Adrenal gland (tissue), 12 donors: ENCODE measurements around the gene KDM7A. TPM values are rescaled to one million over a fixed set of nuclear protein-coding genes. Genes with fewer than 3 reads are reported as not detected.
"Not testable (repeated sequence)": the region's sequence is repeated elsewhere in the genome, so short reads cannot be mapped to it uniquely, and the experiment has no call there.

Experiments used
- DNase-seq, 7 donors: peaks; one replicate each; pipeline ENCODE4 v3.0.0-alpha.2; 2019 to 2020
- H3K27ac ChIP-seq, 5 donors: fragments of 200-600 bp; sonication (generic) in 4 of 5; 1 replicate in 3 of 5; 2 replicates in 2 of 5; pipeline versions ENCODE4 v1.5.1 to v1.8.0; 2016 to 2020; ENCODE audit warnings: mild to moderate bottlenecking in 1 of 5
- H3K27me3 ChIP-seq: fragments of 200-600 bp; 2 replicates; pipeline ENCODE4 v1.8.0; 2021
- H3K36me3 ChIP-seq, 2 donors: fragments of 200-600 bp; replicated peaks in 1 of 2; 1 replicate in 1 of 2; 2 replicates in 1 of 2; pipeline versions ENCODE4 v1.5.1 to v1.8.0; 2018 to 2022
- H3K4me1 ChIP-seq, 2 donors: fragments of 200-600 bp; replicated peaks in 1 of 2; 1 replicate in 1 of 2; 2 replicates in 1 of 2; pipeline versions ENCODE4 v1.5.1 to v1.8.0; 2018 to 2021
- H3K4me3 ChIP-seq, 4 donors: fragments of 200-600 bp; sonication (generic) in 3 of 4; one replicate each; pipeline ENCODE4 v1.5.1; 2016 to 2018
- H3K9me3 ChIP-seq, 3 donors: fragments of 200-600 bp; sonication (generic) in 1 of 3; replicated peaks in 1 of 3; 1 replicate in 2 of 3; 2 replicates in 1 of 3; pipeline versions ENCODE4 v1.5.1 to v1.8.0; 2016 to 2021
- POLR2A ChIP-seq, 2 donors: fragments of 450-650 bp; IDR thresholded peaks; one replicate each; pipeline ENCODE4 v1.6.1; 2017; ENCODE audit warnings: antibody characterized with exemption in 2 of 2, mild to moderate bottlenecking in 2 of 2, moderate library complexity in 1 of 2
- WGBS, 4 donors: extraction: QIAGEN DNeasy Blood & Tissue Kit in 2 of 4; methylation state at CpG; one replicate each; pipeline versions ENCODE4 v1.1.5 to v1.1.7; 2013 to 2017; 5-methylcytosine and 5-hydroxymethylcytosine counted together
- intact Hi-C, 2 donors: fragments of 100-400 bp; cut with DNase I; formaldehyde crosslinking; loops; one replicate each; pipeline versions ENCODE4 v1.14.1 to v1.15.0; 2022 to 2023
- polyA plus RNA-seq, 3 donors: library from polyadenylated mRNA; stranded (reverse); fragments of 200-250 nt in 2 of 3; fragments of 350-450 nt in 1 of 3; fragmentation: Illumina TruSeq in 1 of 3; extraction: RNeasy Lipid Tissue Mini Kit (QIAGEN cat#74804) in 1 of 3; gene quantifications; one replicate each; pipeline ENCODE4 v1.2.3, GENCODE V29; 2013 to 2014
- total RNA-seq, 9 donors: library from RNA; depleted of rRNA in 4 of 9; stranded (reverse); fragments of >200 nt in 4 of 9; fragments of 120-200 nt in 1 of 9; fragmentation: NEBNext Ultra II Directional in 1 of 9; extraction: Animal tissue kit (Norgen Biotek cat#: 25700) in 1 of 9; gene quantifications; one replicate each; pipeline versions ENCODE4 v1.1.0 to v1.2.4, GENCODE V29; 2013 to 2023
- TF ChIP-seq, protein P1 (sequence below), 6 experiments: fragments of 450-650 bp in 4 of 6; fragments of 200-600 bp in 2 of 6; sonication (generic) in 1 of 6; IDR thresholded peaks; 1 replicate in 5 of 6; 2 replicates in 1 of 6; pipeline versions ENCODE4 v1.5.1 to v1.8.0; 2016 to 2021; ENCODE audit warnings: antibody characterized with exemption in 6 of 6, mild to moderate bottlenecking in 2 of 6, moderate library complexity in 1 of 6
- donor health status: healthy with polysubstance abuse.
- donor health status: Bipolar disorder and iron deficiency.
- donor health status: DM: yes; HTN: yes; CAD: no.
- donor health status: DM: no; HTN: no; CAD: no.
- donor health status: DM: no; HTN: no; CAD: no.
- donor health status: DM: yes; HTN: yes; CAD: no.

KDM7A gene
- total and polyA plus RNA-seq, 12 donors = 1.4 to 10.5 (median 4.7) TPM

GRCh38 chr7:140122965-140123364, 53.8 kb downstream of the KDM7A start:
- DNase-seq = no peak
- Histone ChIP-seq H3K36me3 (no peaks in the 10 kb centered on the region), H3K9me3 (no peaks in the 10 kb centered on the region), H3K27me3 (no peaks in the 10 kb centered on the region), H3K4me3 (no peak overlapping the region), H3K4me1 (no peaks in the 10 kb centered on the region), H3K27ac (no peak overlapping the region)
- 94 to 97% (median 97%) methylated on average over 3 of the region's 3 CpGs for WGBS, 4 donors
- no peak for TF ChIP-seq POLR2A (IDR thresholded peaks at IDR 0.05)
- TF ChIP-seq, protein P1, sequence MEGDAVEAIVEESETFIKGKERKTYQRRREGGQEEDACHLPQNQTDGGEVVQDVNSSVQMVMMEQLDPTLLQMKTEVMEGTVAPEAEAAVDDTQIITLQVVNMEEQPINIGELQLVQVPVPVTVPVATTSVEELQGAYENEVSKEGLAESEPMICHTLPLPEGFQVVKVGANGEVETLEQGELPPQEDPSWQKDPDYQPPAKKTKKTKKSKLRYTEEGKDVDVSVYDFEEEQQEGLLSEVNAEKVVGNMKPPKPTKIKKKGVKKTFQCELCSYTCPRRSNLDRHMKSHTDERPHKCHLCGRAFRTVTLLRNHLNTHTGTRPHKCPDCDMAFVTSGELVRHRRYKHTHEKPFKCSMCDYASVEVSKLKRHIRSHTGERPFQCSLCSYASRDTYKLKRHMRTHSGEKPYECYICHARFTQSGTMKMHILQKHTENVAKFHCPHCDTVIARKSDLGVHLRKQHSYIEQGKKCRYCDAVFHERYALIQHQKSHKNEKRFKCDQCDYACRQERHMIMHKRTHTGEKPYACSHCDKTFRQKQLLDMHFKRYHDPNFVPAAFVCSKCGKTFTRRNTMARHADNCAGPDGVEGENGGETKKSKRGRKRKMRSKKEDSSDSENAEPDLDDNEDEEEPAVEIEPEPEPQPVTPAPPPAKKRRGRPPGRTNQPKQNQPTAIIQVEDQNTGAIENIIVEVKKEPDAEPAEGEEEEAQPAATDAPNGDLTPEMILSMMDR (IDR thresholded peaks at IDR 0.05) = no peak
- intact Hi-C loops = no loop called here

- no peak for TF ChIP-seq POLR2A (IDR thresholded peaks at IDR 0.05)
- TF ChIP-seq, protein P1 (IDR thresholded peaks at IDR 0.05) = no peak
- Histone ChIP-seq H3K36me3 (no peaks in the 10 kb centered on the region), H3K27me3 (no peaks in the 10 kb centered on the region), H3K27ac (no peak overlapping the region), H3K9me3 (no peaks in the 10 kb centered on the region), H3K4me1 (no peaks in the 10 kb centered on the region), H3K4me3 (no peak overlapping the region)
- intact Hi-C loops = no loop called here
- WGBS, 4 donors = 50 to 70% (median 61%) methylated on average over 4 of the region's 4 CpGs
- no peak for DNase-seq
Observed at GRCh38 chr7:140121326-140121725, 55.5 kb downstream of the KDM7A start.

GRCh38 chr7:140114817-140115216, 62.0 kb downstream of the KDM7A start:
- WGBS, 4 donors = 81 to 99% (median 97%) methylated on average over 3 to 31 of the region's 31 CpGs
- intact Hi-C loops, DNase-seq: not testable (repeated sequence)

GRCh38 chr7:140108777-140109176, 68.0 kb downstream of the KDM7A start:
- H3K9me3 ChIP-seq, H3K27me3 ChIP-seq, intact Hi-C loops, H3K27ac ChIP-seq, DNase-seq, H3K4me1 ChIP-seq, H3K4me3 ChIP-seq, H3K36me3 ChIP-seq: not testable (repeated sequence)
- WGBS, 4 donors = 88 to 95% (median 92%) methylated on average over 7 to 8 of the region's 8 CpGs

More at GRCh38 chr7:140114817-140115216, 62.0 kb downstream of the KDM7A start:
- H3K4me1 ChIP-seq, H3K4me3 ChIP-seq, H3K36me3 ChIP-seq, H3K27ac ChIP-seq, H3K9me3 ChIP-seq, H3K27me3 ChIP-seq: not testable (repeated sequence)

DNA sequence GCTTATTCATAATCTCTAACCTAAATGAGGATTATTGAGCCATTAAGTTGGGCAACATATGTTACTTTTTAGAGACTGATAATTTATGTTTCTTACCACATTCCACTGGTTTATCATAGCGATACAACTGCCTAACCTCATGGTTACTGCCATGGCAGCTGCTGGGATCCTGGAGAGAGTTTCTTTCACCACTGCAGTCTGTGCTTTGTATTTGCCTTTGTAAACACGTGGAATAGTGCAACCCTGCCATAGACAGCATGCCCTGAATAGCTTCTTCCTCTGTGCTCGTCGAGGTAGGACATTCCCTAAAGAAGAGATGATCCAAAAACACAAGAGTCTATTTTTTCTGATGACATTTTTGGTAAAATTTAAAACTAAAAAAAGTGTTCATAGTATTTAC, 80.3 kb downstream of the KDM7A start:
- H3K4me1 ChIP-seq = no peaks in the 10 kb centered on the region
- peaks cover 0 to 59% of the 10 kb centered on the region in 2 donors for H3K36me3 ChIP-seq
- H3K4me3 ChIP-seq = no peak overlapping the region
- intact Hi-C loops = no loop called here
- no peak for DNase-seq
- WGBS, 4 donors = 86 to 93% (median 89%) methylated on average over 4 of the region's 4 CpGs
- H3K27me3 ChIP-seq = no peaks in the 10 kb centered on the region
- TF ChIP-seq, protein P1 (IDR thresholded peaks at IDR 0.05) = no peak
- TF ChIP-seq POLR2A (IDR thresholded peaks at IDR 0.05) = no peak
- H3K27ac ChIP-seq = no peak overlapping the region
- H3K9me3 ChIP-seq = no peaks in the 10 kb centered on the region
